ENCODE data around the gene CEBPA.

DNA sequence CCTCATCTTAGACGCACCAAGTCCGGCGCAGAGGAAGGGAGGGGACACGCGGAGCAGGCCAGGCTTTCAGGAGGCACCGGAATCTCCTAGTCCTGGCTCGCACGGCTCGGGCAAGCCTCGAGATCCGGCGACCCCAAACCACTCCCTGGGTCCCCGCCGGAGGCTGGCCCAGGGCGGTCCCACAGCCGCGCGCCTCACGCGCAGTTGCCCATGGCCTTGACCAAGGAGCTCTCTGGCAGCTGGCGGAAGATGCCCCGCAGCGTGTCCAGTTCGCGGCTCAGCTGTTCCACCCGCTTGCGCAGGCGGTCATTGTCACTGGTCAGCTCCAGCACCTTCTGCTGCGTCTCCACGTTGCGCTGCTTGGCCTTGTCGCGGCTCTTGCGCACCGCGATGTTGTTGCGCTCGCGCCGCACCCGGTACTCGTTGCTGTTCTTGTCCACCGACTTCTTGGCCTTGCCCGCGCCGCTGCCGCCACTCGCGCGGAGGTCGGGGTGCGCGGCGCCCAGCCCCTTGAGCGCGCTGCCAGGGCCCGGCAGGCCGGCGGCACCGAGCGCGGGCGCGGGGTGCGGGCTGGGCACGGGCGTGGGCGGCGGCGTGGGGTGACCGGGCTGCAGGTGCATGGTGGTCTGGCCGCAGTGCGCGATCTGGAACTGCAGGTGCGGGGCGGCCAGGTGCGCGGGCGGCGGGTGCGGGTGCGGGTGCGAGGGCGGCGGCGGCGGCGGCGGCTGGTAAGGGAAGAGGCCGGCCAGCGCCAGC lies 1.0 kb downstream of the CEBPA start:
- TF ChIP-seq, protein P1, sequence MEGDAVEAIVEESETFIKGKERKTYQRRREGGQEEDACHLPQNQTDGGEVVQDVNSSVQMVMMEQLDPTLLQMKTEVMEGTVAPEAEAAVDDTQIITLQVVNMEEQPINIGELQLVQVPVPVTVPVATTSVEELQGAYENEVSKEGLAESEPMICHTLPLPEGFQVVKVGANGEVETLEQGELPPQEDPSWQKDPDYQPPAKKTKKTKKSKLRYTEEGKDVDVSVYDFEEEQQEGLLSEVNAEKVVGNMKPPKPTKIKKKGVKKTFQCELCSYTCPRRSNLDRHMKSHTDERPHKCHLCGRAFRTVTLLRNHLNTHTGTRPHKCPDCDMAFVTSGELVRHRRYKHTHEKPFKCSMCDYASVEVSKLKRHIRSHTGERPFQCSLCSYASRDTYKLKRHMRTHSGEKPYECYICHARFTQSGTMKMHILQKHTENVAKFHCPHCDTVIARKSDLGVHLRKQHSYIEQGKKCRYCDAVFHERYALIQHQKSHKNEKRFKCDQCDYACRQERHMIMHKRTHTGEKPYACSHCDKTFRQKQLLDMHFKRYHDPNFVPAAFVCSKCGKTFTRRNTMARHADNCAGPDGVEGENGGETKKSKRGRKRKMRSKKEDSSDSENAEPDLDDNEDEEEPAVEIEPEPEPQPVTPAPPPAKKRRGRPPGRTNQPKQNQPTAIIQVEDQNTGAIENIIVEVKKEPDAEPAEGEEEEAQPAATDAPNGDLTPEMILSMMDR (IDR thresholded peaks at IDR 0.05): no peak
- no peak for TF ChIP-seq POLR2A (IDR thresholded peaks at IDR 0.05)
